Body of pancreas (tissue), 4 donors: ENCODE data around the gene DYNC1LI2.

Experiments
- POLR2A ChIP-seq, 3 donors: fragments of 450-650 bp; IDR thresholded peaks; one replicate each; pipeline ENCODE4 v1.6.1; 2016; ENCODE audit warnings: antibody characterized with exemption in 3 of 3, mild to moderate bottlenecking in 2 of 3
- TF ChIP-seq, protein P1 (sequence below), 7 experiments: fragments of 450-650 bp in 4 of 7; fragments of 200-600 bp in 3 of 7; sonication (generic) in 3 of 7; IDR thresholded peaks; one replicate each; pipeline ENCODE4 v1.5.1; 2016 to 2019; ENCODE audit warnings: antibody characterized with exemption in 7 of 7

DNA sequence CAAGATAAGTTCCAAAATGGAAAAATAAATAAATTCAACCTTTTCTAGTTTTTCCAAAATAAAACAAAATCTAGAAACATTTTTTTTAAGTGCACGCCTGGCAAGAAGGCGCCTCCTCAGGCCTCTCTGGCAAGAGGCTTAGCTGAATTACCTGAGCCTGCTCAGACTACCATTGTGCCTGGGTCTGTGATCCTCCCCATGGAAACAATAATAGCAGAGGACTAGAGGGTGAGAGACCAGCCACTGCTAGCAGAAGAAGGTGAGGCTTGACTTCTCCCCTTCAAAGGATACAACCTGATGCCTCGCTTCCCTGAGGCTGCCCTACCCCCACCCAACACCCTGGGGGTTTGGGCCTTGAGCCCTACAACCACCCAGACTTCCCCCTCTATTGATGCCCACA is 35.1 kb upstream of the DYNC1LI2 start:
- TF ChIP-seq, protein P1, sequence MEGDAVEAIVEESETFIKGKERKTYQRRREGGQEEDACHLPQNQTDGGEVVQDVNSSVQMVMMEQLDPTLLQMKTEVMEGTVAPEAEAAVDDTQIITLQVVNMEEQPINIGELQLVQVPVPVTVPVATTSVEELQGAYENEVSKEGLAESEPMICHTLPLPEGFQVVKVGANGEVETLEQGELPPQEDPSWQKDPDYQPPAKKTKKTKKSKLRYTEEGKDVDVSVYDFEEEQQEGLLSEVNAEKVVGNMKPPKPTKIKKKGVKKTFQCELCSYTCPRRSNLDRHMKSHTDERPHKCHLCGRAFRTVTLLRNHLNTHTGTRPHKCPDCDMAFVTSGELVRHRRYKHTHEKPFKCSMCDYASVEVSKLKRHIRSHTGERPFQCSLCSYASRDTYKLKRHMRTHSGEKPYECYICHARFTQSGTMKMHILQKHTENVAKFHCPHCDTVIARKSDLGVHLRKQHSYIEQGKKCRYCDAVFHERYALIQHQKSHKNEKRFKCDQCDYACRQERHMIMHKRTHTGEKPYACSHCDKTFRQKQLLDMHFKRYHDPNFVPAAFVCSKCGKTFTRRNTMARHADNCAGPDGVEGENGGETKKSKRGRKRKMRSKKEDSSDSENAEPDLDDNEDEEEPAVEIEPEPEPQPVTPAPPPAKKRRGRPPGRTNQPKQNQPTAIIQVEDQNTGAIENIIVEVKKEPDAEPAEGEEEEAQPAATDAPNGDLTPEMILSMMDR (IDR thresholded peaks at IDR 0.05): no peak
- no peak for TF ChIP-seq POLR2A (IDR thresholded peaks at IDR 0.05)
